HG02884 (cell line): ENCODE results near the gene AK8.
A peak's percentile ranks its signal among the peaks of the same experiment; 100 is the strongest.
"Not testable (repeated sequence)": the region's sequence is repeated elsewhere in the genome, so short reads cannot be mapped to it uniquely, and the experiment has no call there.

ENCODE experiments used
- ATAC-seq: cut with Tn5 transposase; IDR thresholded peaks from one replicate; pipeline ENCODE4 v1.9.1; 2021; ENCODE audit warnings: mild to moderate bottlenecking, moderate library complexity; ENCODE audit not compliant: unreplicated experiment

The AK8 gene

GRCh38 chr9:132774886-132775285, 103.2 kb downstream of the AK8 start:
- ATAC-seq, result no peak

GRCh38 chr9:132773764-132774339, 104.2 kb downstream of the AK8 start:
- ATAC-seq, result no peak

- ATAC-seq, result no peak
Observed at GRCh38 chr9:132773093-132773492, 105.0 kb downstream of the AK8 start.

DNA sequence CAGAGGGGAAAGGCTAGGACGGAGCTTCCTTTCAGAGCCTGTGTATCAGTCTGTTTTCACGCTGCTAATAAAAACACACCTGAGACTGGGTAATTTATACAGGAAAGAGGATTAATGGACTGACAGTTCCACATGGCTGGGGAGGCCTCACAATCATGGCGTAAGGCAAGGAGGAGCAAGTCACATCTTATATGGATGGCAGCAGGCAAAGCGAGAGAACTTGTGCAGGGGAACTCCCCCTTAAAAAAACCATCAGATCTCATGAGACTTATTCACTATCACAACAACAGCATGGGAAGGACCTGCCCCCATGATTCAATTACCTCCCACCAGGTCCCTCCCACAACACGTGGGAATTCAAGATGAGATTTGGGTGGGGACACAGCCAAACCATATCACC, 106.3 kb downstream of the AK8 start:
- ATAC-seq, result not testable (repeated sequence)

- no peak for ATAC-seq
Observed at GRCh38 chr9:132770770-132771310, 107.2 kb downstream of the AK8 start.

DNA sequence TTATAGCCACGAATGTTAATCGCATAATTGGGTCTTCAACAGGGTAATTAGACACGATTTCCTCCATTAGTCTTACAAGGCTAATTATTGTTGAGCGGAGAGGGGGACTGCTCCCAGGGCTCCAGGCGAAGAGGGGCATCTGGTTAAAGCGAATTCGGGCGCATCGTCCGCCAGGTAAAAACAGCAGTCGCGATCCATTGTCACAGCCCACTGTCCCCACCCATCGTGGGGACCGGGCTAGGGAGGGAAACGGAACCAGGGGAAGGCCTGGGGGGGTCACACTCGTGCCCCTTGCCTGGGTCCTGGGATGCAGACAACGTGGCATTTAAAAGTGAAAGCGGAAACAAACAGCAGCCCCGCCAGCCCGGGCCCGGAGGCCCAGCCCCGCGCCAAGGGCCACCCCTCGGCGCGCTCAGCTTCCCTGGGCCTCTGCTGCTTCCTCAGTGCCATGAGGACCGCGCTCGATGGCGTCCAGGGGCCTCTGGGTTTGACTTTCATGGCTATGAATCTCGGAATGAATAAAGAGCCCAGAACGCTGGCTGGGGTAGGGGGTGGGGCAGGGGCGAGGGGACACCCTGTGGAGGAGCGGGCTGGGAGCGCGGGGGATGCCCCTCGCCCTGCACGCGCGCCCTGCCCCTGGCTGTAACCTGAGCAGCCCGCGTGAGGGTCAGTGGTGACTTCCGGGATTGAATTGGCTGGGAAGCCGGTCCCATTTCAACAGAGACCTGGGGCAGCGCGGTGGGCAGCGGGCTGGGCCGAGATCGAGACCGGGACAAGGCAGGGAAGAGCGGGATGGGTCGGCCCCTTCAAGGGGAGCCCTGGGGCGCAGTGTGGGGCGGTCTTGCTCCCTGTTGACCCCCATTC, 107.9 kb downstream of the AK8 start:
- ATAC-seq, result peak; percentile 44

DNA sequence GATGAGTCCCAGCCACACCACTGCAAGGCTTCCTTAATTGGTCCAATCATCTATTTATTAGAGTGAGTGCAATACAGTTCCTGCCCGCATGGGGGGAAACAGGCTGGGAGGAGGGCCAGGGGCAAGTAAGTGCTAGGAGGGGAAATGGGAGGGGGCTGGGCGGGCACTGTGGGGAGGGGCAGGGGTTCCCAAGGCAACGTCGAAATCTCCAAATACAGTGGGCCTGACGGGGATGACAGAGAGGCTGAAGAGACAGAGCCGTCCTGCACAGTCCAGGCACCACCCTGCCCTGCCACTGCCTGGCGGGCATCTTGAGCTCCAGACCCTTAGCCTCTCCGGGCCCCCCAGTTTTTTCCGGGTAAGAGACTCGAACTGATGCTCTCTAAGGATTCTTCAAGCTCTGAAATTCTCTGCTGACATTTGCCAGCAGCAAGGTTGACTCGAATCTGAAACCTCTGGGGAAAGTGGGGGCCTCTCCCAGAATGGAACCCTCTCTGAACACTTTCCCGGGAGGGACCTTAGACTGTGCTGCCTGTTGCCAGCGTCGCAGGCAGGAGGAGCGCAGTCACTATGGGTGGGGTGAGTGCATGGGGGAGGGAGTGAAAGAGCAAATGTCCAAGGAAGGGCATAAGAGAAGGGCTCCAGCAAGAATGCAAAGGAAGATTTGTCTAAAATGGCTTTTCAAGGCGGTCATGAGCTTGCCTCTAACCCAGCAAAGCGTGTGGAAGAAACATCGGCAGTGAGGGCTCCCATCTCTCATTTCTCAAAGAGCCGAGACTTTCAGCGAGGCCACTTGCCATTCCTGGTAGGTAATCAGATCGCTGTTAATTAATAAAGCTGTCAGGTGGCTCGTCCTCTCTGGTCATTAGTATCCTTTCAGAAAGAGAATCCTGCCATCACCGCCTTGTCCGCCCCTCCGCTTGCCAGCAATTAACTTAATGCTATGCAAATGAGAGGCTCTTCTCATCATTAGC, 108.9 kb downstream of the AK8 start:
- ATAC-seq, result peak; percentile 50

GRCh38 chr9:132763574-132763973, 114.5 kb downstream of the AK8 start:
- ATAC-seq, result no peak

DNA sequence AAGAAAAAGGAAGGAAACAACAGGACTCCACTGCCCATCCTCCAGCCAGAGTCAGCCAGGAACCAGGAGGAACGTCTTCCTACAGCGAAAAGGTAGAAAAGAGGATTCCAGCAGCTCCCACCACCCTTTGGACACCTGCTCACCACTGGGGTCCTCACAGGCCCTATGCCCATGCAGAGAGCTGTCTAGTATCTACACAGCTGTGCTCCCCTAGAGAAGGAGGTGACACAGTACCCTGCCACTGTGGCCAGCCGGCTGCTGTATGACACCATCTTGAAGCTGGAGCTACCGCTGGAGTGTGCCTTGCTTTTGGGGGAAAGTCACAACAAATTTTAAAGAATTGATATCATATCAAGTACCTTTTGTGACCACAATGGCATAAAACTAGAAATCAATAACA, 115.2 kb downstream of the AK8 start:
- ATAC-seq, result no peak

DNA sequence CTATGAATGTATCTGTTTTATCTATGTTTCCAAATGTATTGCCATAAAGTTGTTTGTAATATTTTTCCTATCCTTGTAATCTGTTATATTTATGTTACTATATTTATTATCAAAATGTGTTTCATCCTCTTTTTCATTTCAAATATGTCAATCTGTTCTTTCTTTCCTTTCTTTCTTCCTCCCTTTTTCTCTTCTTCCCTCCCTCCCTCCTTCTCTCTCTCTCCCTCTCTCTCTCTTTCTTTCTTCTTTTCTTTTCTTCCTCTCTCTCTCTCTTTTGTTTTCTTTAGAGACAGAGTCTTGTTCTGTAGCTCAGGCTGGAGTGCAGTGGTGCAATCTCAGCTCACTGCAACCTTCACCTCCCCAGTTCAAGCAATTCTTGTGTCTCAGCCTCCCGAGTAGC, 116.5 kb downstream of the AK8 start:
- no peak for ATAC-seq

- no peak for ATAC-seq
Observed at GRCh38 chr9:132760057-132760456, 118.0 kb downstream of the AK8 start.

DNA sequence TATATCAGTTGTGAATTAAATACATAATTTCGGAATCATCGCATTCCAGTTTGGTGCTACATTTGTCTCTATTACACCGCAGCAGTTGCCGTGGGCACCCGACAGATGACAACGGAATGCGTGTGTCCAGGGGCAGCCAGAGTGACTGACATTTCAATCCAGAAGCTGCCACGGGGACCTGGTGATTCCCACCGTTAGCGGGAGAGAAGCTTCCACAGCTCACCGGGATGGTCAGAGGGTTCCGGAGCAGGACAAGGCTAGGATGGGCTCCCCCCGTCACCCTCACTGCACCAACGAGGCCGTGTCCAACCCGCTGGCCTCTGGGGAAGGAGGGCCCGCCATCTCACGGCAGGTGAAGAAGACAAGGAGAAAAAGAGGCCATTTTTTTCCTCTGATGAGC, 121.1 kb downstream of the AK8 start:
- no peak for ATAC-seq

DNA sequence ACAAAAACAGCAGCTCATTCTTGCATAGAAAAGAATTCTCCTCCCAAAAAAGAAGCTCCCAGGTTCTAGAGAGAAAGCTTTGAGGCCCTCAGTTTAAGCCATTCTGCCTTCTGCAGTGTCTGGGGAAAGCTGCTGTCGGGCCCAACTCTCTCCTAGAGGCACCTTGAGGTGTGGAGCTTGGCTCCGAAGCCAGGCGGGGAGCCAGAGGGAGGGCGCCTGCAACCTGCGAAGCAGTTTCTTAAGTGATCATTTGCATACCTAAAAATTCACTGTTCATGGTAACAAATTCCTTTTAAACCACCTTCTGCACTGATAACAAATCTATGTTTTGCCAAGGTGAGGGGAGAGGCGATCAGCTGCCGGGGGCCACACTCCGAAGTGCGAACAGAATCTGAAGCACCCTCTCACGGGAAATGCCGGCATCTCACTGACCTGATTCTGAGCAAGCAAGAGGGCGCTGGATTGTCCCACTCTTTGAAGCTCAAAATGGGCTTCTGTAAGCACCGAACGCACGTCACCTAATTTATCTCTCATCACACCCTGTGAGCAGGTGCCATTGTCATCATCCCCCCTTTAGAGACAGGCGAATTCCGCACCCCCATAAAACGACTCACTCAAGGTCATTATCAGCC, 121.8 kb downstream of the AK8 start:
- ATAC-seq, result no peak

GRCh38 chr9:132755096-132755495, 123.0 kb downstream of the AK8 start:
- no peak for ATAC-seq

DNA sequence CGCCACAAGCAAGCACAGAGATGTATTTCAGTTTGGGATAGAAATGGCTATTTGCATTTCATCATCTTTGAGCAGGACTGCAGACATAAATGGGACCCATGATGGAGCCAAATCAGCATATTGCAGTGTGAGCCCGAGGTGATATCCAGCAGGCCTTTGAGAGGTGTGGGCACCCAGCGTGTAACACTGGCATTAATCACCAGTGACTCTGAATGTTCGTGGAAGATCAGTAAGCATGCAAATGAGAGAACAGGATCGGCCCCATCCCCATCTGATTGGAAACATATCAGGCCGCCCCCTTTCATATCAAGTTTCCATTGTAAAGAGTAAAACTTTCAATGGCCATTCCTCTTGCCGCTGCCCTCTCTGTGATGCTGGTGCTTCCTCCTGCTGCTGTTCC, 123.8 kb downstream of the AK8 start:
- no peak for ATAC-seq

DNA sequence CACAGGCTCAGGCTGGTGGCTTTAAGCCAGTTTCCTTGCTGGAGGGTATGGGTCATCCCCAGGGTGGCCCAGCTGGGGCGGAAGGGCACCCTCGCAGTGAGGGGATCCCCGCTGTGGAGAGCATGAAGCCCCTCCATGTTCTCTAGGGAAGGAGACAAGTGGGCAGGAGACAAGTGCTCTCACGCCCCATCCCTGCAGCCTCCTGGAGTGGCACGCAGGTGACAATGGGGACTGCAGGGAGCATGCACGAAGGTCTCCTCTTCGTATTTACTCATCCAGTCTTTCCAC, 124.5 kb downstream of the AK8 start:
- no peak for ATAC-seq

DNA sequence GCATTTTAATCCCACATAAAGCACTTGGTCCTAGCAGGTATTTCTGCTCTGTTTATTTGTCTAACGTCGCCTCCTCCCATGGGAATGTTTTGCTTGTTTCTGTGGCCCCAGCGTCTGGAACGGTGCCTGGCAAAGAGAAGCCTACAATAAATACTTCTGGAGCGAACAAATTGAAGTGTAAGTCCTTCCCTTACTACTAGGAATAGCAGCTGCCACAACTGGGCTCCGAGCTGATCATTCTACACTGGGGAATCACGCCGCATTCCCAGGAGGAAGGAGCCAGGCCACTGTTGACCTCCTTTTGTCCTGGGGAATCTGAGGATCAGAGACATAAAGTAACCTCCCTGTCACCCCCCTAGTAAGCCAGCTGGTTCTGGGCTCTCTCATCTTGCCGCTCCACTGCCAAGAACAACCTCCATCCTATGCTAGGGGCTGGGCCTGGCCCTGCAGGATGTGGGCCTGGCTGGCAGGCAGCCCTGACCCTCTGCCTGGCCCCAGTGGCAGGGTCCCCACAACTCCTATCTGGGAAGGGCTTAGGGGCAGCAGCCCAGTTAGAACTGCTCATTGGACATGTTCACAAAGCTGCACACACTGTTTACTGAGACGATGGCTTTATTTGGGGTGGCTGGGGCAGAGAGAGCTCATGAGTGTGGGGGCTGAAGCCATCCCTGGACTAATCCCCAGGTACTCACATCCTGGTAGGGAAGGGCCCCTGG, 125.0 kb downstream of the AK8 start:
- ATAC-seq, result no peak

DNA sequence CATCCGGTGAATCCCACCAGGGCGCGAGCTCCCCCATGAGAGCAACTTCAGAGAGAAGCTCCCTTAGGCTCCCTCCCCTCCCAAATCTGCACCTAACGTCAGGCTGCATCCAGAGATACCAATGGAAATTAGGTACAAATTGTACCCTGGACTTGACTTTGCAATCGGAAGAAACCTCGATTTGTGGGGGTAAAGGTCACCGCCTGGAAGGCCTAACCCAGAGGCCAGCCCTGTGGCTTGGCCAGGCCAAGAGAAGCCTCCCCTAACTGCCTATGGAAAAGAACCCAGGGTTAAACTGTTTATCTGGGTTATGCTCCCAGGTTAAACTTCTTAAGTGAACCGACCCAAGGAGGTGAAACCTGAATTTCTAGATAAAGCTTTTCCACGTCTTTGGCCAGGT, 127.4 kb downstream of the AK8 start:
- ATAC-seq, result no peak

- no peak for ATAC-seq
Observed at GRCh38 chr9:132749306-132749705, 128.8 kb downstream of the AK8 start.

GRCh38 chr9:132748450-132748849, 129.6 kb downstream of the AK8 start:
- ATAC-seq, result no peak
